Measurements from ENCODE around the gene DLX4.

DLX4 gene

DNA sequence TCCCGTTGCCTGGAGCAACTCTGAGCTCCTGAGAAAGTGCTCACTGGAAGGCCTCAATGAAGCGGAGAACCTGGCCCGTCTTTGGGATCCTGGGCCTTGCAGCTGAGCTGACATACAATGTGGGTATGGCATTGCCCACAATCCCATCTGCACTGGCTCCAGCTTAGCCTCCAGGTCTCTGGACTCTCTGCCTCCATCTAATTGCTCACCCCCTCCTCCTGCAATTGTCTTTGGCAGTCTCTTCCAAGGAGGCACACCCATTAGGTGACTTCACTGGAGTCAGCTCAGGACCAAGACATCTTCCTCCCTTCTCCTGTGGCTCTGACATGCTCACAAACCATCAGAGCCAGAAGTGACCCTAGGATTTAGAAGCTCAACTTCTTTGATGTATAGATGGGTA, 1.5 kb downstream of the DLX4 start:
- DNase-seq: no peak

DNA sequence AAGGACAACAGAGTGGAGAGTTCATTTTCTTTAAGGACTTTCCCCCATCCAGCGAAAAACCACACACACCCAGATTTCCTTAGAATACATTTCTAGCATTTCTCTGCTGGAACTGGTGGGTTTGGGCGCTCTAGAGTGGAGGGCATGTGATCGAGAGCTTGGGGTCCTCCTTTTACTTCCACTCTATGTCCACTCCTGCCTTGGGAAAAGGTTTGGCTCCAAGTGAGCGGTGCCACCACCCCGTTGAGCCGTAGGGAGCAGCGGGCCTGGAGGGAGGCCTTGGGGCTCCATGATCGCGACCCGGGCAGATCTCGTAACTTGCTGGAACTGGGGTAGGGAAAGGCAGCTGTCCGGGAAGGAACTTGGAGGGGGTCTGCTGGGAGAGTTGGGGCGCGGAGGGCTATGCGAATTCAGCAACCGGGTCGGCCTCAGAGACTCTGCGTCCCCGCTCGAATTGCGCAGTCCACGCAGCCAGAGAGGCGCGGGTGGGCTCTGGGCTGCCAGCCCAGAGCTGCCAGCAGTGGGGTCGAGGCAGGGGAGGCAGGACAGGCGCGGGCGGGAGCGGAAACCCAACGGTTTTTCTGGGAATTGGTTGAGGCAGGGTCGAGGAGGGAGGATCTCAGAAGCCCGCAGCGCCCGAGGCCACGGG, 2.3 kb downstream of the DLX4 start:
- DNase-seq: no peak

DNA sequence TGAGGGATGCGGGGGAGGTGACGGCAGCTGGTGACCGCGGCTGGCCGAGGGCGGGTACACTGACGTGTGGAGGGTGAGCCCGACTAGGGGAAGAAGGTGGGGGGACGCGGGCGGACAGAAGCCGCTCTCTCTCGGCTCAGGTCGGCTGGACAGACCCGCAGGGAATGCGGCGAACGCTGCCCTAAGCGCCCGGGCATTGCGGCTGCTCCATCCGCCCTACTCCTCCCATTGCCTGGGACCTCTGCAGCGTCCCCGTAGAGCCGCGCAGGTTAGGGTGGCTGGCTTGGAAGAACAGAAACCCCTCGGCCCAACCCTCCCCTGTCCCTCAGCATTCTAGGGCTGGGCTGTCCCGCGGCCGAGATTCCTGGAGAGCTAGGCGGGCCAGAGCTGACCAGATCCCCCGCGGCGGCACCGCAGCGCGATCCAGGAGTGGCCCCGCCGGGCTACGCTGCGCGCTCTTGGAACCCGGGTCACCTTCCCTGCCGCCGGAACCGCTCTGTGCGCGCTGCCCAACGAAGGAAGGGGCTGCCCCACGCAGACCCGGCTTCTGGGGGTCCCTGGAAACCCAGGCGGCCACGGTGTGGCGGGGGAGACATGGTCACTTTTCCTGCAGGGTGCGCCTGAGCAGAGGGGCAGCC, 3.0 kb downstream of the DLX4 start:
- DNase-seq: no peak

DNA sequence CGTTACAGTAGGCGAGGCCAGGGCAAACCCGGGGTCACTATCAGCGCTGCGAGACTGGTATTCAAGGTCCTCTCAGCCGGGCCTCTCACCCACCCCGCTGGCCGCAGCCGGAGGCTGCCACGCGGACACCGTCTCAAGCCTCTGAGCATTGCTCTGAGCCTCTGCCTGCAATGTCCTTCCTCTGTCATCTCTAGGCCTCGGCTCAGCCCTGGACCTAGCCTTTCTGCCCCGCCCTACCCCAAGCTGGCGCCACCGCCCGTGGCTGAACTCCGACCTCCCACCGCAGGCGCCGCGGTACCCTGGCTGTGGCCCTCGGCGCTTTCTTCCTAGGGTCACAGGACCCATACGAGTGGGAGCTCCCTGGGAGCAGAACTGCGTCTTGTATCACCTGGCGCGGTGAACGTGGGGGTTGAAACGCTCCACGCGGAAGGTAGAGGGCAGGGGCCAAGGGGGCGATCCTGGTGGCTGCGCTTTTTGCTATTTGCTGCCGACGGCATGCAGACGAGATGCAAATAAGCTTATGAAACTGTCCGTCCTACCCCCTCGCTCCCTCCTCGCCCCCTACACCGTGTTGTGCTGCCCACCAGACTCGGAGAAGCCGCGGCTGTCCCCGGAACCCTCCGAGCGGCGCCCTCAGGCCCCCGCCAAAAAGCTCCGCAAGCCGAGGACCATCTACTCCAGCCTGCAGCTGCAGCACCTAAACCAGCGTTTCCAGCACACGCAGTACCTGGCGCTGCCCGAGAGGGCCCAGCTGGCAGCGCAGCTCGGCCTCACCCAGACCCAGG, 3.7 kb downstream of the DLX4 start:
- no peak for DNase-seq

DNA sequence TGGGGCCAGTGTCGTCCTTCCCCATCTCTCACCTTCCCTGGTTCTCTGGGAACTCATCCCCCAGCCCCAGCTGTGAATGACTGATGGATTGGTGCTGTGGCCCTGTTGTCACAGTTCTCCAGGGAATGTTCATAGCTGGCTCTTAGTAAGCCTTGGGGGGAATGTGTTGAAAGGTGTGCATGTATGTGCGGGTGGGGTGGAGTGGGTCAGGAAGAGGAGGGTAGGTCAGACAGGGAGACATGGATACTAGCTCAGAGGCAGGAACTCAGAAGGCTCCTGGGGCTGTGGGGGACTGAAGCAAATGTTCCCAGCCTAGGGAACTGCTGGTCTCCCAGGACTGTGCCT, 4.3 kb downstream of the DLX4 start:
- no peak for DNase-seq

DNA sequence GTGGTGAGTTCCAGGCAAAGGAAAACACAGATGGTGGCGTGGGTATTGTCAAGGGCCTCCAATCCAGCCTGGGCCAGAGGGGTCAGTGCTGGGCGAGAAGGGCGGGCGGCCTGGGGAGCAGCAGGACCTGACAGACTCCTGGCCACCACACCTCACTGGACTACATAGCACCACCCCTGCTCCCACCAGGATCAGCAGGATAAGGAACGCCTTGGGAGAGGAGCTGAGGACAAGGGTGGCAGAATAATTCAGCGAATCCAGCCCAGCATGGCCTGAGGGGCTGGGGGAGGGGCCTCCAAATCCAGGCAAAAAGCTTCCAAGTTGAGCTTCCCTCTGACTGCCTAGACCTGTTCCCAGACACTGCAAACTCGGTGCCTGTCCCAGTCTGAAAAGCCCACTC, 6.5 kb downstream of the DLX4 start:
- no peak for DNase-seq

DNA sequence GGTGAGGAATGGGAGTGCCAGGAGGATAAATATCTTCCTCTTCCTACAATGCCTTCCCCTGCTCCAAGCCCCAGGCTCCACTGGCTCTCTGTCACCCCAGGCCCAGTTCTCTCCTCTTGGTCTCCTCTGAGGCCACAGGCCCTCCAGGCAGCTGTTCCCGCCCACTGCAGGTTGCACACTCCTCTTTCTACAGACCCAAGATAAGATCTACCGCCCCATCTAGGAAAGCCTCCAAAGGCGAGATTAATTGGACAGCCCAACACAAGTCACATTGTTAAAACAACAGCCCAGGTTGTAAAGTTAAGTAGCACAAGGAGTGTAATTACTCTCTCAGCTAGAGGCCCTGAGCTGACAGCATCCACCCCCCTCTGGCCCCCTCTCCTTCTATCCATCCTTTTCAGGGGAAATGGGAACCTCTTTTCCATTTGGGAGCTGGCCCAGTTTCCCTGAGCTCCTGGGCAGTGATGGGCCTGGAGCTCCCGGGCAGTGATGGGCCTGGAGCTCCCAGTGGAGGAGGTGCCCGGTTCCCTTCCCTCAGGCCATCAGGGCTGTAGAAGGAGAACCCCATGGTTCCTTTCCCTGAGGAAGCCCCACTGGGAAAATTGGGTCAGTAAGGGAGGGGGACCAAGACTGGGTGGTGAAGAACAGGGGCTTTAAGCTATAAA, 7.3 kb downstream of the DLX4 start:
- no peak for DNase-seq

DNA sequence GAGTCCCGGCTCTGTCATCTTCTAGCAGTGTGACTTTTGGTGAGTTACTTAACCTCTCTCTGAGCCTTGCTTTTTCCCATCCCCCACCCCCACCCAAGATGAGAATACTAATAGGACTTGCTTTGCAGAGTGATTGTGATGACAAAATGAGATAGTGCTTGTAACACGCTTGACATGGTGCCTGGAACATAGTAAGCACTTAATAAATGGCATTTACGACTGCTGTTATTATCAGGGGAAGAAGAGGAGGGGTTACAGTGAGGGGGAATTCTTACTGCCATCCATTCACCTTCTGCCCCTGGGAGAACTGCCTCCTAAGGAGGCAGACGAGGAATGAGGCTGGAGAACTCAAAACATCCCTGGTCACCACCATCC, 7.8 kb downstream of the DLX4 start:
- DNase-seq: no peak

DNA sequence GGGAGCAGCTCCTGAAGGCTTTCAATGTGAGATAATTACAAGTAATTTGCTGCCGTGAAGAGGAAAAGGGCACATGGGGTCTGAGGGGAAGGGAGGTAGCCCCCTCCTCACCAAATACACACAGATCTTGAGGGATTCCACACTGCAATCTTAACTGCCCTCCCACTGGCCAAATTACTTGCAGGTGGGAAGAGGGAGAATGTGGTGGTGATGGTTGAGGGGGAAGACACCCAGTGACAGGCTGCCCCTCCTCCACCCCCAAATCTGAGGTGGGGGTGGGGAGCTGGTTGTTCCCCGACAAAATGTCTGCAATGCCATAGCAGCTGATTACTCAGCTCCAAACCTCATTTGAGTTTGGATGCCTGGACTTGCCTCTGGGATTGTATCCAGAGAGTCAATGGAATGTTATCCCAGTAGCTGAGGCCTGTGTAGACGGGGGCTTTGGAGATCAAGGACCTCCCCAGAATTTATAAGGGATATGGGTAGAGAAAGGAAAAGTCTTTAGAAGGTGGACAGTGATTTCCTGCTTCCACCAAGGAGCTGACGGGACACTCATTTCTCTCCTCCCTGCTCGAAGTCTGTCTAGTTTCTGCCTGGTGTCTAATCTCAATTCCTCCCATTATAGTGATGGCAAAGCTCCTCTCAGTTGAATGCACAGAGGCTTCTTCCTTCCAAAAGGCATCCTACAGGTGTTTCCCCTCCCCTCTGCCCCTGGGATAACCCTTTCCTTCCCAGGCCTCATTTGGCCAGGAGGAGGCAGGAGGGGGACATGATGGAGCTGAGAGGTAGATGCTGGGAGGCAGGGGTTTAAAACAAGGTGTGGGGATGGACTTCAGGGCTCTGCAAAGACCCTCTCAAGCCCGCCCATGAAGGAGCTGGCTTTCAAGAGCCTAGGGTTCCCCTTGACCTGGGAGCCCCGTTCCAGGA, 8.7 kb downstream of the DLX4 start:
- DNase-seq: no peak

DNA sequence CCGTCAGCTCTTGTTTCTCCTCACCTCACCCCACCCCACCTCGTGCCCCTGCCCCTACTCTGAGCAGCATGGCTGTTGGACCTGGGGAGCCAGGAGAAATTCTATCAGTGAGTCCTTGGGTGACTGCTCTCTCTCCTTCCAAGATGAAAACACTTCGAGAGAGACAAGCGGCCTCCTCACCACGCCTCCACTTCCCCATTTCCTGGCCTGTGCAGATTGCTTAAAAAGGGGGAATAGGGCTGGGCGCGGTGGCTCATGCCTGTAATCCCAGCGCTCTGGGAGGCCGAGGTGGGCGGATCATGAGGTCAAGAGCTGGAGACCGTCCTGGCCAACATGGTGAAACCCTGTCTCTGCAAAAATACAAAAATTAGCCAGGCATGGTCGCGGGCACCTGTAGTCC, 9.5 kb downstream of the DLX4 start:
- no peak for DNase-seq

DNA sequence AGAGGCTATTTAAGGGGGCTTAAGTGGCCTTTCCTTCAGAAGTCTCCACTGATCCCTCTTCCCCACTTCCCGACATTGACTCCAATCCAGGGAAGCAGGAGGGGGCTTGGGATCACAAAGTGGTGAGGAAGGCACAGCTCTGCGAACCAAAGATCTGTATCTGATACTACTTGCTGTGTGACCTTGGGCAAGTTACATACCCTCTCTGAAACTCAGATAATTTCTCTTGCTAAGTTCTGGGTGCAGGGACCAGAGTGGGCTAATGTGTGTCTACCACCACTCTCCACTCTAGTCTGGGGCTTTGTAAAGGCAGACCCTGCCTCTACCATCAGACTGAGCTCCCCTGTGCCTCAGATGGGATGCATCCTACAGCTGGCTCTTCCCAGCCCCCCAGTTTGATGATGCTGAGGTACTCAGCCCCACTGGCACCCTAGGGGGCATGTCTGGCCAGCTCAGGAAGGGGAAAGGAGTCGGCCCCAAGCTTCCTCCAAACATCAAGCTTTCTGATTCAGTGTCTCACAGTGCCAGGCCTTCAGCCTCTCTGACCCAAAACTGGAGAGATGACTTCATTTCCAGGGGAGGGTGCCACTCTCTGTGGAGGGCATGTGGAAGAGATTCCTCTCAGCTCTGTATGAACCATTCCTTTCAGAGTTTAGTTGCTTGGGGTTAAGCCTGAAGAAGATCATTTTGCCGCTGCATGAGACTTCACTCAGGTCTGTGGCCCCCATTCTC, 10.9 kb downstream of the DLX4 start:
- no peak for DNase-seq

DNA sequence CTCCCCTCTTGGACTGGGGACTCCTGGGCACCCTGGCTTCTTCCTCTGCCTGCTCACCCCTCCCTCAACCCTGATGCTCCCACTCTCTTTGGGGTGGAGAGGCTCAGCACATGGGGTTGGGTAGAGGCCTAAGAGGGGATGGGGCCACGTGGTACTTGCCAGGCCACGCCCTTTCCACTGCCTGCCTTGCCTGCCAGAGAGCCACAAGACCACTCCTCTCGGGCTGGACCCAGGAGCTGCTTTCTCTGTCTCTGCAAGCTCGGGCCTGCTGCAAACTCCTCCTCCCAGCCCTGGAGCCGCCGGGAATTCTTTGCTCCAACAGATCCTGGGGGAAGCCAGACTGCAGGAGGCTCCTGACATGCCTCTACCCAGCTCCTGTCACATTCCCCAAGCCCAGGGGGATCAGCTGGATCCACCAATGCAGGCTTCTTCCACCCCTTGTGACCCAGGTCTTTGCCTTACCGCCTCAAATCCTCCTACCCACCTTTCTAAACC, 11.8 kb downstream of the DLX4 start:
- no peak for DNase-seq

DNA sequence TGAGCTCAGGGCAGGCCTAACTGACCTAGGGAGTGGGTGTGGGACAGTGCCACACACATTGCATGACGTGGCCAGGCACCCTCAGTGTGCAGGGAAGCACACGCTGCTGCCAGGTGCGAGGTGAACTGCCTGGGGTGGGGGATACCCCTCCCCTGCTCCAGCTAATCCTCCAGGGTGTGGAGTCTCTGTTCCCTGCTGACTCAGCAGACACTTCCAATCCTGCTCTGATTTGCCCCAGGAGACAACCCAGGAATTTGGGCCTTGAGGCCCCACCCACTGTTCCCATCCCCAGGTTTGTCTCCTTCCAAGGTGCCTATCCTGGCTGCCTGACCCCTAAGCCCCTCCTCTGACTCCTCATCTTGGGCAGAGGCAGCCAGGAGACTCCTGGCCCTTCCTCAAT, 15.3 kb downstream of the DLX4 start:
- no peak for DNase-seq

DNA sequence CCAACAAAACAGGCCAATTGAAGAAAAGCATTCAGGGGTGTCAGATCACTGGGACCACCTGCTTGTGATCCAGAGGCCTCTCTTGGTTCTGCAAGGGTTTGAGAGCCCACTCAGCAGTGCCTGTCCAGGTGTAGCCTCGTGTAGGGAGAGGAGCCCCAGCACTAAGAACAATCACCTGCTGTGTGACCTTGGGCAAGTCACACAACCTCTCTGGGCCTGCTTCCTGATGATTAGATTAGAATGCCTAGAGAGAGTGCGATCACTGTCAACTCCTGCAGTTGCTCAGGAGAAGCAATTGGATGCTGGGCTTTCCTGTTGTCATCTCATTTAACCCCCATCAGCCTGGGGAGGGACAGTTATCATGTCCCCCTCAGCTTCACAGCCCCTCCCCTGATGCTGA, 15.8 kb downstream of the DLX4 start:
- no peak for DNase-seq

DNA sequence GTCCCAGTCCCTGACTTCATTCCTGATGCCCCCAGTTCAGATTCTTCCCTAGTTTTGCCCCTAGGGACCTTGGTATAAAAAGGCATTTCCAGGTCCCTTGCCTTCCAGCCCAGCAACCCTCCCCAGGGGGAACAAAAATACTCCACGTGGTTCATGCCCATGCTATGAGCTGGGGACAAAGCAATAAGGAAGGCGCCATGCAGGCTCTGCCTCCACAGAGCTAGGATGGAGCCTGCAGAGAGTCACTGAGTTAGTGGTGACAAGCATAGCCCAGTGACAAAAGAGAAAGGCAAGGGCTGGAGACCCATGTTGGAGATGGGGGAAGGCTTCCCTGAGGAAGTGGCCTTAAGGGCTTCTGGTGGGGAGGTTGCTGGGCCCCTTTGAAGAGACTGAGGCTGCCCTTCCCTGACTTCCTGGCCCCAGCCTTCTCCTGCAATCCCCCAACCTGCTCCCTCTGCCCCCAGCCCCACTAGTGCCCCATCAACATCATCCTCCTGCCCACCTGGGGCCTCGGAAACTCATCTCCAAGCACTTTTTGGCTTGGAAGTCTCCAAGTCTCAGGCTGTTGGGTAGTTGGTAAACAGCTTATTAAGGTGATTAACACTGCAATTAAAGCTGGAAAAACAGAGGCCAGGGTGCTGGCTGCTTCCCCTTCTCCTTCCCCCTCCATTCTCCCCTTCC, 16.5 kb downstream of the DLX4 start:
- DNase-seq: no peak

DNA sequence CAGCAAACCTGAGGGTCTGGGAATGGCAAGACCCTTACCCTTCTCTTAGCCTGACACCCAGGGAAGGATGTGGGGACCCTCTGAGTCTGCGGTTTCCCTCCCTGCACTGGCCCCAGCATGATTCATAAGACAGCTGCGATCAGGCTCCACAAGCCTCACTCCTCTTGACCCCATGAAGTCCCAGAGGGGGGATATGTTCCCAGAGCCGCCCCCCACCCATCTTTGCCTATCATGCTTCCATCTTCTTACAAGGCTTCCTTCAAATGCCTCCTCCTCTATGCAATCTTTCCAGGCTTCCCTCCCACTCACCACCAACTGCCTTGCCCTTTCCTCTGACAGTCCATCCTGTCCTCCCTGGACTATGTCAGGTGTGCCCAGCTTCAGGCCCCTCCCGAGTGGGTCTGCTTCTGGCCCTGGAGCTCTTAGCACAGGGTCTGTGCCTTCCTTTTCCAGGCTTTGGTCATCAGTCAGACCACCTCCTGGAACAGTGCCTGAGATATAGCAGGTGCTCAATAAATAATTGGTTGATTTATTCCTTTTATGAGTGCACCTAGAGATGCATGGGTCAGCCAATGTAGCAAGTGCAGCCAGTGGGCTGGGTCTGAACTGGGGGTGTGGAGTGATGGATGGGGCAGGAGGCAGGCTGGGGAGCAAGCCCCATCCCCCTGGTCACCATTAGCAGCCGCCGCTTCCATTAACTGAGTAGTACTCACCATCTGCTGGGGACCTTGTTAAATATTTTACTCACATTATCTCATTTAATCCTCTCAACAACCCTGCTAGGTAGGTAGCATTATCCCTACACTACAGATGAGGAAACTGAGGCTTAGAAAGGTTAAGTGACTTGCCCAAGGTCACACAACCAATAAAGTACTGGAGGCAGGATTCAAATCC, 17.7 kb downstream of the DLX4 start:
- DNase-seq: no peak

DNA sequence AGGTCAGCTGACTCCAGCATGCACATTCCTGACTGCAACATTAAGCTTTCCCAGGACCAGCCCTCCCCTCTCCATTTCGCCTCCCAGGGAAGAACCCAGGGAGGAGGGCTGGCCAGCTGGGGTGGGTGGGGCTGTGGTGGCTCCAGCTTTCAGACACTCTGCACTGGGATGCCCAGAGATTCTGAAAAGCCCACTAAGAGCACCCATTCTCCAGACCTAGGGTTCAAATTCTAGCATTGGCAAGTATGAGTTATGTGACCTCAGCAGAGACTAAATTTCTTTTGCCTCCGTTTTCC, 18.2 kb downstream of the DLX4 start:
- DNase-seq: no peak

DNA sequence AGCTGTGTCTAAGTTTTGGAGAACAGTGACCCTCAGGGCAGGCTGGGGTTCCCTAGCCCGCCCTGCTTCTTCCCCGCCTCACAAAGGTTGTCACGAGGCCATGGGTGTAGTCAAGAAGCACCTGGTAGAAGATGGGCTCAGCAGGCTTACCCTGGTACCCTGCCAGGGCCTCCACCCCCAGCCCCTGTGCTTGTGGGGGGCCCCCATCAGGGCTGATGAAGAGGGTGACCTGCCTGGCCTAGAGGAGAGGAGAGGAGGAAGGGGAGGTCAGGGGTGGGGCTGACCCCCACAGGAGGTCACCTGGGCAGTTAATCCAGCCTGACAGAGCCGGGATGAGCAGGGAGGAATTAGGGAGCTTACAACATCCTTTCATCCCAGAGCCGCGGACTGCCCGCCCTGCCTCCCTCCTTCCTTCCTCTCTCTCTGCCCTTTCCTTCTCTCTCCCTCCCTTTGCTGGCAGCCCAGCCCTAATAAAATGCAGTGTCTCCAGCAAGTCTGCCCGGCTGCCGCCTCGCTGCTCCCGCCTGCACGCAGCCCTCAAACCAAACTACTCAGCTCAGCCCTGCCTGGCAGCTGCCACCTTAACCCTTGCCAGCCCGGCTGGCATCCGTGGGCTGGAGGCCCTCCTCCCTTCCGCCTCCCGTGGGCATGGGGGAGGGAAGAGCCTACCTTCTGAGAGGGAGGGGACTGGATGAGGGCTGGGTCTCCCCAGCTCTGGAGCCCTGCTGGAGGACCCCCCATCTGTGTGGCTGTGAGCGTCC, 18.9 kb downstream of the DLX4 start:
- no peak for DNase-seq

DNA sequence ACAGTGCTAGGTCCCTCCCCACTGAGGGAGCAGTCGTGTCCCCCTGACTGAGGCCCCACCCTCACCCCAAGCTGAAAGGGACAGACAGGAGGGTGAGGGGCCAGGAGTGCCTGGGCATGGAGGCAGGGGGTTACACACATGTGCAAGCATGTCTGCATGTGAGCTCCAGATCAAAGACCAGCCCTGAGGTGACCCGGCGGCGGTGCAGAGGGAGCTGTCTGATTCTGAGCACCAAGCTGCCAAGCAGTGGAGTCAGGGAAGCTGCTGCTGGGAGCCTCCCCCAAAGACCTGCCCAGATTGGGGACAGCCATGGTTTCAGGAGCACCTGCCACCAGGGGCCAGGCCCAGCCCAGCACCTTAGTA, 20.5 kb downstream of the DLX4 start:
- DNase-seq: no peak

DNA sequence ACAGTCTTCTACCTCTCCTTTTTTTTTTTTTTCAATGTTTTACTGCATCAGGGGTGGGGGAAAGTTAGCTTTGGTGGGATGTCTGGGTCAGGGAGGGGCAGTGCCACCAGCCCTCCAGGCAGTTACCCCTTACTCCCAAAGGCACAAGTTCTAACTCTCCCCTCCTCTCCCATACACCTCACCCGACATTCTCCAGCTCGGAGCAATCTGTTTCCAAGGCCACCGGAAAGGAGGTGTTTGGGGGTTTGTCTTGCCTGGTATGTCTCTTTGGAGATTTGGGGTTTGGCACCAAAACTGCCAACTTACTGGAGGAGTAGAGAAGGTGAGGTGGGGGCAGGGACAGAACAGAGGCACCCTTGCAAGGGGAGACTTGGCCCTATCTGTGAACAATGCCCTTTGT, 21.3 kb downstream of the DLX4 start:
- DNase-seq: no peak

Data from NCI-H146 (cell line).